Activated naive CD8-positive, alpha-beta T cell treated with anti-CD3 and anti-CD28 coated beads, Interleukin-2, amount 10 ng/mL, durations not matched to agents 7 days and 5 days (primary cell): ENCODE measurements around the gene WWOX. TPM values are rescaled to one million over a fixed set of nuclear protein-coding genes. Genes with fewer than 3 reads are reported as not detected.

Experiments used
- ATAC-seq: fragments of 150-1000 bp; cut with Tn5 transposase; one replicate; pipeline ENCODE4 v1.10.0; 2021; ENCODE audit warnings: low read depth, moderate library complexity
- POLR2A ChIA-PET: fragments of 350-600 bp; sonication (Branson Sonifier 250); formaldehyde crosslinking; loops from one replicate; lab custom pipeline; 2021; ENCODE audit warnings: antibody characterized with exemption; lab: Charles Lee
- DNase-seq: peaks from one replicate; pipeline ENCODE4 v3.0.0; 2021
- H3K27ac Mint-ChIP-seq: one replicate; pipeline ENCODE4 v1.8.0; 2022; ENCODE audit warnings: mild to moderate bottlenecking, mixed read lengths
- H3K27me3 Mint-ChIP-seq: one replicate; pipeline ENCODE4 v1.8.0; 2022; ENCODE audit warnings: mild to moderate bottlenecking, moderate library complexity, mixed read lengths
- H3K36me3 Mint-ChIP-seq: one replicate; pipeline ENCODE4 v1.8.0; 2021; ENCODE audit warnings: mild to moderate bottlenecking, mixed read lengths
- H3K4me1 Mint-ChIP-seq: one replicate; pipeline ENCODE4 v1.8.0; 2021; ENCODE audit warnings: mixed read lengths
- H3K4me3 Mint-ChIP-seq: one replicate; pipeline ENCODE4 v1.8.0; 2022; ENCODE audit warnings: mild to moderate bottlenecking, moderate library complexity, mixed read lengths
- H3K9me3 Mint-ChIP-seq: one replicate; pipeline ENCODE4 v1.8.0; 2021; ENCODE audit warnings: mixed read lengths
- total RNA-seq, 2 experiments: library from RNA; stranded (reverse); gene quantifications; one replicate each; pipeline ENCODE4 v1.2.3, GENCODE V29; 2021

Gene WWOX
- total RNA-seq, 2 experiments from 2014 or later: 26.8 to 27.7 TPM

DNA sequence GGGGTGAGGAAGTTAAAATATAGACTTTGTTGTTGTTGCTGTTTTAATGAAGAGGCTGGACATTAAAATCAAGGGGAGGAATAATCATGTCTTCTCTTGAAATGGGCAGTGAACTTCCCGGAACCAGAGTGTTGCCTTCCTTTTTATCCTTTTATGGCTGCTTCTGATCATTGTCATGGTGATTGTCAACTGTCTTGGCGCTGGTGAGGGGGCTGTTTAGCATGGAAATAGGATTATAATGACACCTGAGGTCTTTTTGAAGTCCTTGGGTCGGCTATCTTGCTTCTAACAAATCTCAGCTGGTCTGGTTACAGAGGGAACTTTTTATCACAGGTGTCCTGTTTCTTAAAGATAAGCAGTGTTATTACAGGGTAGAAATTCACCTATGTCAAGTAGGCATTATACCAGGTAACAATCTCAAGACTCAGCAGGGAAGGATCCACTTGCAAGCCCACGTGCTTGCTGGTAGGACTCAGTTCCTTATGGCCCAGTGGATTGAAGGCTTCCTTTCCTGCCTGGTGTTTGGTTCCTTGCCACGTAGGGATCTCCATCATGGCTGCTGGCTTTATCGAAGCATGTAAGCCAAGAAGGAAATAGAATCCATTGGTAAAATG lies 349.3 kb downstream of the WWOX start:
- no peak for DNase-seq
- Mint-ChIP-seq H3K27ac (no peak overlapping the region), H3K36me3 (peaks cover 2% of the 10 kb centered on the region), H3K27me3 (no peaks in the 10 kb centered on the region), H3K4me3 (no peak overlapping the region), H3K9me3 (no peaks in the 10 kb centered on the region), H3K4me1 (peaks cover 6% of the 10 kb centered on the region)
- ATAC-seq: no peak
- POLR2A ChIA-PET: no interaction called here

DNA sequence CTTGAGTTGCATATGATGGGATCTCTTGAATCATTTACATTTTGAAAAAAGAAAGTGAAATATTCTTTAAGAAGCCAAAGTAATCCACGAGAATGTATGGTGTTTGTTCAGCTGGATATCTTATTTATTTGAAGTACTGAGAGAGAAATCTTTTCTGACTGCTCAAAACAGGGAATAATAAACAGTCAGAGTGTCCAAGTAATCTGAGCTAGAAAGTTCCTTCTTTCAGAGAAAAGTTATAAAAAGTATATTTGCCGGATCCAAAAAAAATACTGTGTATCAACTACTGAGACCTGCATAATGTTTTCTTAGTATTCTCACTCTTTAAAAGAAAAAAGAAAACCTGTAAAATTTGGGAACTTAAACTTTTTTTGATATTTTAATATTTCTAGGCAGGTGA lies 350.8 kb downstream of the WWOX start:
- ATAC-seq (no peak), DNase-seq (no peak)
- H3K4me1 Mint-ChIP-seq: peaks cover 1% of the 10 kb centered on the region
- no peaks in the 10 kb centered on the region for H3K27me3 Mint-ChIP-seq
- POLR2A ChIA-PET: no interaction called here
- H3K27ac Mint-ChIP-seq: no peak overlapping the region
- no peak overlapping the region for H3K4me3 Mint-ChIP-seq
- peaks cover 1% of the 10 kb centered on the region for H3K9me3 Mint-ChIP-seq
- H3K36me3 Mint-ChIP-seq: peaks cover 5% of the 10 kb centered on the region

DNA sequence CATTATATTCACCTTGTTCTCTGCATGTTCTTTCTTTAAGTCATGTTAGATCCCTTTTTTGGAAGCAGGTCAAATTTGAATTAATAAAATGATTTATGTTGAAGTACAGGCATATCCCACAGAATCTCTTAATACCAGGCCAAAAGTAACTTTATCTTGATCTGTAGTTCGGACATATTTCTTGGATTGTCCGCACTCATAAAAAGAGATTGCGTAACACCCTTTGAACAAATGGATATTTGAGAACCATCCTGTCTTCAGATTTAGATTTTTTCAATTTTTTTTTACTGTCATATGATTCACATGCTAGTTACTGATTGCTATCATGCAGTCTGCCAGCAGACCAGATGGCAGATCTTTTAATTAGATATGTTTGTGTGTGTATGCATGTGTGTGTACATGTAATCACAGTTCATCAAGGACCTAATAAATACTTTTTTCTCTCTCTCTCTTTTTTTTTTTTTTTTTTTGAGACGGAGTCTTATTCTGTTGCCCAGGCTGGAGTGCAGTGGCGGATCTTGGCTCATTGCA lies 352.6 kb downstream of the WWOX start:
- peaks cover 1% of the 10 kb centered on the region for H3K4me1 Mint-ChIP-seq
- DNase-seq: no peak
- no peak overlapping the region for H3K27ac Mint-ChIP-seq
- no peak overlapping the region for H3K4me3 Mint-ChIP-seq
- POLR2A ChIA-PET: no interaction called here
- H3K9me3 Mint-ChIP-seq: peaks cover 1% of the 10 kb centered on the region
- H3K36me3 Mint-ChIP-seq: peaks cover 5% of the 10 kb centered on the region
- ATAC-seq: no peak
- no peaks in the 10 kb centered on the region for H3K27me3 Mint-ChIP-seq

DNA sequence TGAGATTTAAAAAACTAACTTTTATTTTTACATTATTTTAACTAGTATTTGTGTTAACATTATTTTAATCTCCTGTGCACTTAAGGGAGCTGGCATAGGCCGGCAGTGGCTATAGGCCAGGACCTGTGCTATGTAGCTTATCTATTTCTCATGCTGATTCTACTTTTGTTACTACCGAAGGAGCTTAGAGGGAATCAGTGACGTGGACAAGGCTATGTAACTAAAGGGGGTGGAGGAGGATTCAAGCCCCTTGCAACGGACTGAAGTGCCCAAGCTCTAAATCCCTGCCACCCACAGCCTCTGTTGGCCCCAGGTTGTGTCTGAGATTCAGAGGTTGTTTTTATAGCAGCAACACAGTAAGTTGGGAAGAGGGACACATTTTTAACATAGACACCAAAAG lies 356.4 kb downstream of the WWOX start:
- POLR2A ChIA-PET: no interaction called here
- peaks cover 1% of the 10 kb centered on the region for H3K9me3 Mint-ChIP-seq
- no peak overlapping the region for H3K4me3 Mint-ChIP-seq
- H3K36me3 Mint-ChIP-seq: peaks cover 8% of the 10 kb centered on the region
- H3K27ac Mint-ChIP-seq: no peak overlapping the region
- ATAC-seq: no peak
- DNase-seq: no peak
- H3K4me1 Mint-ChIP-seq: peaks cover 1% of the 10 kb centered on the region
- H3K27me3 Mint-ChIP-seq: no peaks in the 10 kb centered on the region

DNA sequence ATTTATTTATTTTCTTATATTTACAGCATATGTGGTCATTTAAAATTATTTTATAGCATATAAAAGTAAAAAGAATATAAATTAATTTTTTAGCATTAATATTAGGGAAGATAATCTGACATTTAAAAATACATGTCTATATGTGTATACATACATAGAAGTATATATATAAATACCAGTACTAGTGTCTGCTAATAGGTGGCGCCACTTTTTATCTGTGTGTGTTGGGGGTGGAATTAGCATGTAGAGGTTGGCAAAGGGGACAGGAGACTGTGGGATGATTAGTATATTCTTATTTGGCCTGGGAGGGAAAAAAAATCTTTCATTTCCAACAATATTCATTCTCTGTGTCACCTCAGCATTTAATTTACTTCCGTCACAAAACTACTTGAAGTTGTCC lies 359.1 kb downstream of the WWOX start:
- H3K36me3 Mint-ChIP-seq: peaks cover 8% of the 10 kb centered on the region
- ATAC-seq: no peak
- POLR2A ChIA-PET: no interaction called here
- H3K4me3 Mint-ChIP-seq: no peak overlapping the region
- no peaks in the 10 kb centered on the region for H3K4me1 Mint-ChIP-seq
- H3K27ac Mint-ChIP-seq: no peak overlapping the region
- no peak for DNase-seq
- H3K9me3 Mint-ChIP-seq: peaks cover 2% of the 10 kb centered on the region
- H3K27me3 Mint-ChIP-seq: no peaks in the 10 kb centered on the region

GRCh38 chr16:78460428-78460827 lies 361.0 kb downstream of the WWOX start:
- Mint-ChIP-seq H3K27me3 (no peaks in the 10 kb centered on the region), H3K4me1 (no peaks in the 10 kb centered on the region), H3K4me3 (no peak overlapping the region), H3K27ac (no peak overlapping the region), H3K9me3 (peaks cover 11% of the 10 kb centered on the region), H3K36me3 (peaks cover 5% of the 10 kb centered on the region)
- no peak for ATAC-seq
- DNase-seq: no peak
- POLR2A ChIA-PET: no interaction called here

GRCh38 chr16:78461087-78461486 lies 361.6 kb downstream of the WWOX start:
- H3K36me3 Mint-ChIP-seq: peaks cover 5% of the 10 kb centered on the region

GRCh38 chr16:78461496-78462287 lies 362.2 kb downstream of the WWOX start:
- no peak for DNase-seq
- H3K27ac Mint-ChIP-seq: no peak overlapping the region
- H3K27me3 Mint-ChIP-seq: no peaks in the 10 kb centered on the region
- H3K36me3 Mint-ChIP-seq: peaks cover 5% of the 10 kb centered on the region
- H3K4me3 Mint-ChIP-seq: no peak overlapping the region
- ATAC-seq: no peak
- POLR2A ChIA-PET: no interaction called here
- no peaks in the 10 kb centered on the region for H3K4me1 Mint-ChIP-seq
- peaks cover 14% of the 10 kb centered on the region for H3K9me3 Mint-ChIP-seq

More at GRCh38 chr16:78461087-78461486, 361.6 kb downstream of the WWOX start:
- H3K9me3 Mint-ChIP-seq: peaks cover 14% of the 10 kb centered on the region
- DNase-seq: no peak
- H3K4me1 Mint-ChIP-seq: no peaks in the 10 kb centered on the region
- POLR2A ChIA-PET: no interaction called here
- H3K27me3 Mint-ChIP-seq: no peaks in the 10 kb centered on the region
- no peak overlapping the region for H3K4me3 Mint-ChIP-seq
- no peak for ATAC-seq
- H3K27ac Mint-ChIP-seq: no peak overlapping the region

GRCh38 chr16:78462288-78463208 lies 363.1 kb downstream of the WWOX start:
- no peak for ATAC-seq

GRCh38 chr16:78463591-78463990 lies 364.1 kb downstream of the WWOX start:
- ATAC-seq (no peak), DNase-seq (no peak)
- POLR2A ChIA-PET: no interaction called here
- H3K4me1 Mint-ChIP-seq: no peaks in the 10 kb centered on the region
- peaks cover 14% of the 10 kb centered on the region for H3K9me3 Mint-ChIP-seq
- no peaks in the 10 kb centered on the region for H3K27me3 Mint-ChIP-seq
- H3K27ac Mint-ChIP-seq: no peak overlapping the region
- no peak overlapping the region for H3K4me3 Mint-ChIP-seq
- peaks cover 5% of the 10 kb centered on the region for H3K36me3 Mint-ChIP-seq

More at GRCh38 chr16:78462288-78463208, 363.1 kb downstream of the WWOX start:
- POLR2A ChIA-PET: no interaction called here
- Mint-ChIP-seq H3K9me3 (peaks cover 14% of the 10 kb centered on the region), H3K36me3 (peaks cover 5% of the 10 kb centered on the region), H3K27me3 (no peaks in the 10 kb centered on the region), H3K27ac (no peak overlapping the region), H3K4me3 (no peak overlapping the region), H3K4me1 (no peaks in the 10 kb centered on the region)
- no peak for DNase-seq

DNA sequence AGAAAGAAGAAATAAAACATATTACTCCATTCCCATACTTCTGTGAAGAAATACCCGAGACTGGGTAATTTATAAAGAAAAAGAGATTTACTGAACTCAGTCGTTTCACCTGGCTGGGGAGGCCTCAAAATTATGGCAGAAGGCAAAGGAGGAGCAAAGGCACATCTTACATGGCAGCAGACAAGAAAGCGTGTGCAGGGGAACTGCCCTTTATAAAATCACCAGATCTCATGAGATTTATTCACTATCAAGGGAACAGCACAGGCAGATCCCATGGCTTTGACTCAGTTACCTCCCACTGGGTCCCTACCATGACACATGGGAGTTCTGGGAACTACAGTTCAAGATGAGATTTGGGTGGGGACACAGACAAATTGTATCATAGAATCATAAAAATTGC lies 365.4 kb downstream of the WWOX start:
- ATAC-seq: no peak
- Mint-ChIP-seq H3K36me3 (peaks cover 5% of the 10 kb centered on the region), H3K27ac (no peak overlapping the region), H3K27me3 (no peaks in the 10 kb centered on the region), H3K4me1 (no peaks in the 10 kb centered on the region), H3K9me3 (peaks cover 14% of the 10 kb centered on the region), H3K4me3 (no peak overlapping the region)
- DNase-seq: no peak
- POLR2A ChIA-PET: no interaction called here

DNA sequence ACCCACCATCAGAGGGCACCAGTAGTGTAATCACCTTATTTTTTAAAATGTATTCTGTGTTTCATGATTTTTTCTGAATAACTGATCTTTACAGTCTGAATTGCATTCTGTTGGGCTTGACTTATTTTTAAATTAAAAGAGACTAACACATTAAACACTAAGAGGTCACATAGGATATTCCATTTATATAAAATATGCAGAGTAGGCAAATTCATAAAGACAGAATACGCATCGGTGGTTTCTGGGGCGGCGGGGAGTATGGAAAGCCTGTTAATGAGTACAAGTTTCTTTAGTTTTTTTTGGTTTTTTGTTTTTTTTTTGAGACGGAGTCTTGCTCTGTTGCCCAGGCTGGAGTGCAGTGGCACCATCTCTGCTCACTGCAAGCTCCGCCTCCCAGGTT lies 366.3 kb downstream of the WWOX start:
- POLR2A ChIA-PET: no interaction called here
- Mint-ChIP-seq H3K4me3 (no peak overlapping the region), H3K4me1 (no peaks in the 10 kb centered on the region)

DNA sequence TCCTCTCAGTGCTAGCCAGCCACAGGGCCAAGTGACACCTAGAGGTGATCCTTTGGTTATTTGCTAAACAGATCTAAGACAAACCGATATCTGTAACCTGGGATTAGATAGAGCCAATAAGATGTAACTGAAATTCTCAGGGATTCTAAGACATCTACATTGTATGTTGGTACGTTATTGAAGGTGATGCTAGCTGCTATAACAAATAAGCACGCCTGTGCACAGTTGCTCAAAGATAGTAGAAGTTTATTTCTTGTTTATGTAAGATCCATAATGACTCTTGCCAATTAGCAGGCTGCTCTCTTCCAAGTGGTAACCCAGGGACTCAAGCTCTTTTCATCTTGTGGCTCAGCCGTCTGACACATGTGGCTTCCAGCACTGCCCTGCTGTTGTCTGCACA lies 370.3 kb downstream of the WWOX start:
- Mint-ChIP-seq H3K4me3 (no peak overlapping the region), H3K27ac (no peak overlapping the region), H3K36me3 (no peaks in the 10 kb centered on the region), H3K27me3 (no peaks in the 10 kb centered on the region), H3K4me1 (no peaks in the 10 kb centered on the region), H3K9me3 (peaks cover 6% of the 10 kb centered on the region)
- DNase-seq (no peak), ATAC-seq (no peak)
- POLR2A ChIA-PET: no interaction called here

More for the DNA sequence above, 366.3 kb downstream of the WWOX start:
- H3K9me3 Mint-ChIP-seq: peaks cover 14% of the 10 kb centered on the region
- no peaks in the 10 kb centered on the region for H3K27me3 Mint-ChIP-seq
- peaks cover 2% of the 10 kb centered on the region for H3K36me3 Mint-ChIP-seq
- DNase-seq (no peak), ATAC-seq (no peak)
- H3K27ac Mint-ChIP-seq: no peak overlapping the region
